Activated T-cell treated with anti-CD3 and anti-CD28 coated beads, Interleukin-2, amount 50 U/mL, for 48 hours (primary cell): ENCODE results near the gene RBM33.

Source experiments
- DNase-seq, 2 experiments: peaks; one replicate each; pipeline ENCODE4 v3.0.0-alpha.2; 2020

RBM33 gene

DNA sequence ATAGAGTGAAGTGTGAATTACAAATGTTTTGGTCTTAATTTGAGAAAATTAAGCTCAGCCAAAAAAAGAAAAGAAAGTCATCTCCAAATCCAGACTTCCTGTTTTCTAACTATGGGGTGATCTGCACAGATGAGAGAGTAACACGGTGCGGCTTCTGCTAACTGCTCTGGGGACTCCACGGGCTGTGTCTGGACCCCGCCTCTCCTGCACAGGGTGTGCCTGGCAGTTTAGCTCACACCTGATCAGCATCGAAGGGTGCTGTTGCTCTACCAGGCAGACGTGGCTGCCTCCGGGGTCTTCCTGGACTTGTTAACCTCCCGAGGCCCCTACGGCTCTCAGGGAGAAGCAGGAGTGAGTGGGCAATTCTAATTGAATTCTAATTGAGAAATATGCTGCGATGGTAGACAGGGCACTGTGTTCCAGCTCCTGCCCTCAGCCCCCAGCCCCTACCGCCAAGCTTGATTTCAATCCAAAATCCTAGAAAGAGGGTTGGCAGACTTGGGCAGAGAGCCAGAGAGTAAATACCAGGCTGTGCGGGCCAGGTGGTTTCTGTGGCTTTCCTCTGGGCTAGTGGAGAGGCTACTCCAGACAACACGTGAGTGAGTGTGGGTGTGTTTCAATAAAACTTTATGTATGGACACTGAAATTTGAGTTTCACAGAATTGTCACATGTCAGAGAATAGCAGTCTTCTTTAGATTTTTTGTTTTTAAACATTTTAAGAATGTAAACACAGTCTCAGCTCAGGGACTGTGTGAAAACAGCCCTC is 154.4 kb downstream of the RBM33 start:
- no peak for DNase-seq

DNA sequence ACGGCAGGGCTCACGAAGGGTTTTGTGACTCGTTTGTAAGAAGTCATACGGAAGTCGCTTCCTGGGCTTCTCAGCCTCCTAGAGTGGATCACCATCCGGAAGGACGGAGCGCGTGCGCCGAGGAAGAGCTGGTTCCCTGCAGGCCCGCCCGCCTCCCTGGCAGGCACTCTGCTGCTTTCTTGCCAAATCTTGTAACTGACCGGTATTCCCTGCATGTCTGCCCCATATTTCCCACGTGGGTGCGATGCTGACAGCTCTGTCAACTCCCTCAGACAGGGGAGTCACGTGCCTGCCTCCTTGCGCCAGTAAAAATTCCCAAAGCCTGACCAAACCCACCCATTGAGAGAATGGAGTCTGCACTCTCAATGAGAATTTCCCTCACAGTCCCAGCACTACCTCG is 155.1 kb downstream of the RBM33 start:
- no peak for DNase-seq

DNA sequence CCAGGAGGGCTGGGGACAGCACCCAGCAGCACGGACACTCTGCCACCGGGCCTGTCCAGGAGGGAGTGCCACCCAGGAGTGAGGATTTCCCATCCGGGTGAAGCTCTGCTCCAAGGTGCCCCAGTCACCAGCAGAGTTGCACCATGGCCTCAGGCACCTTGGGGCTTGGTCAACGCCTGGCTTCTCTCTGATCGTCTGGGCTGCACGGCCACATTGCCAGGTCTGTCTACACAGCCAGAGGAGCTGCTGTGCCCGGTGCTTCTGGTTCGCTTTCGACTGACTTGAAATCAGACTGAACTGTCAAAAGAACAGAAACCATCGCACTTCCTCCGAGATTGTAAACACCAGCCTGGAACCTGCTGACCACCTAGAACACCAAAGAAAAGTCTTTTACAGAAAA is 155.8 kb downstream of the RBM33 start:
- DNase-seq: no peak

DNA sequence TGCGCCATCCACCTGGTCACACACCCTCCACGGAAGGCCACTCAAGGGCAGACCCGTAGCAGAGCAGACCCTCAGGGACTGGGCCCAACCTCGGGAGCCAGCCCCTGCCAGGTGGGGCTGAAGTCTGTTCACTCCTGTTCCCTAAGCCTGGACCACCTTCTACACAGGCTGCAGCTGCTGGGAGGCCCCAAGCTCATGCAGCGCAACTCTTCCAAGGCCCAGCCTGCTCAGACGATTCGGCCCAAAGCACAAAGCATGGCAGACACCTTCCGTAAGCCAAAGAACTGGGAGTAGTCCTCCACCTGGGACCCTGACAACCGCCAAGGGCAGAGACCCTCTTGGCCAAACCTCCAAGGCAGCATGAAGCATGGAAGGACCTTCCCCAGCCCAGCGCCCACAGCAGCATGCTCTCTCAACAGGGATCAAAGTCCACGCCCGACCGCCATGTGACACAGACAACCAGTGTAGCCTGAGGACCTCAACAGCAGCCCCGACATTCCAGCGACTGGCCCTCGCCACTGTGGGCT is 156.3 kb downstream of the RBM33 start:
- no peak for DNase-seq

DNA sequence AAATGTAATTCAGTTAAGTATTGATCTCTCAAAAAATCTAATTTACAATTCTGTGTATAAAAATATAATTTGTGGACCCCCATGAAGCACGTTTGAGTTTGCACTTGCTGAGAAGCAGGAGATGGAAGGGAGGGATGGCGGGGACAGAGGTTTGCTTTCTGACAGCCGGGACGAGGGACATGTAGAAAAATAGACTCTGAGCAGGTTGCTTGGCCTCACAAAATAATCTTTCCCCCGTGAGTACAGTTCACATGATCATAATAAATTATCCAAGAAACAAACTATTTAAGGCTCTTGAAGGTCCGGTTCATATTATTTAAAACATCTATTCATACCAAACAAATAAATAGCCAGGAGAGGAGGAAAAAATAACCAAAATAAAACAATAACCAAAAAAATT is 157.8 kb downstream of the RBM33 start:
- DNase-seq: no peak

DNA sequence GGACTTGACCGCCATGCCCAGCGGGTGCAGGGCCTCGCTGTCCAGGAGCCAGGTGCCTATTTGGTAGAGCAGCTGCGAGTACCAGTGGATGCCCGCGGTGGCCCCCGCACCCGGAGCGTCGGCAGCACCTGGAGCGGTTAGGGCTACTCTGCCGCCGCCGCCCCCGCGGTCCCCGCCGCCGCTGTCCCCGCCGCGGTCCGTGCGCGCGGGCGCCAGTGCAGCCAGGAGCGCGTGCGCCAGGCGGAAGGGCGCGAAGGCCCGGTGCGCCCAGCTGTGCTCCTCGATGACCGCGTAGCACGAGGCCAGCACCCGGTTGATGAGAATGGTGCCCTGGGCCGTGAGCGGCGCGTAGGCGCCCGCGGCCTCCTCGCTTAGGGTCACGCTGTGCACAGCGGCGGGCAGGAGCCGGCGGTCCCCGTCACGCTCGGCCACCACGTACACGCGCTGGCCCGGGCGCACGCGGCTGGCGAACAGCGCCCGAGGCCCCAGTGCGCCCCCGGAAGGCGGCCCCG is 158.5 kb downstream of the RBM33 start:
- DNase-seq: peak in 1 of 2 experiments; percentile 34

DNA sequence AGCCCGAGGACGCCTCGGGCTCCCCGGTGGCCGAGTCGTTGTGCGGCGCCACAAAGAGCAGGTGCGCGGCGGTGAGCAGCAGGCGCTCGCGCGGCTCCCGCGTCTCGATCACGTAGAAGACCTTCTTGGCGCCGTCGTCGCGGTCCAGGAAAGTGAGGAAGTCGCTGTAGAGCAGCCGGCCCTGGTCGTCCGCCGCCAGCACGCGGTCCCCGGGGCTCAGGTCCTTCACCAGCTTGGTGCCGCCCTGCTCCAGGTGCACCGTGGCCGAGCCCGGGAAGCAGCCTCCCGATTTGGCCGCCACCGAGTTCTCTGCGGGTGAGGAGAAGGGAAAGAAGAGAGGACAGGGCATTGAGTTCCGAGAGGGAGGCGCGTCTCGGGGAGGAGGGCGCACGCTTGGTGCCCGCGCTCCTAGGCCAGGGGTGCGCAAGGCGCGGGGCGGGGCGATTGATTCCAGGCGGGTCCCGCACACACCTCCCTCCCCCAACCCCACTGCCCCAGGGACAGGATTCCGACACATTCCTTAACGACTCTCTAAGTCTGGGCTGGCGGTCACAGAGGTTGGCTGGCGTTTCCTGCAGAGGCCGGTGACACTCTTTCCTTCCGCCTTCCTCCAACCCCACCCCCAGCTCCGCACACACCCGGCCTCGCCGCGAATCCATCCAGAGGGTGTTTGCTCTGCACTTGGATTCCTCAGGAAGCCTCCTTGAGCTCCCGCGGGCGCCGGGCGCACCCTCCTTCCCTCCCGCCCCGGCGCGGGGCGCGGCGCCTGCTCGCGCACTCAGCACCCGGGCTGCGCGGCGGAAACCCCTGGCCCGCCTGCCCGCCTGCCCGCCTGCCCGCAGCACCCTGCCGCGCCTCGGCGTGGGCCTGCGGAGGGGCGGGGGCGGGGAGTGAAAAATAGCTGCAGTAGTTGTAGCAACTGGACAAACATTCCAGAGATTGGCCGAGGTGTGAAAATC is 159.2 kb downstream of the RBM33 start:
- peak; percentile 46 to 54 for DNase-seq

DNA sequence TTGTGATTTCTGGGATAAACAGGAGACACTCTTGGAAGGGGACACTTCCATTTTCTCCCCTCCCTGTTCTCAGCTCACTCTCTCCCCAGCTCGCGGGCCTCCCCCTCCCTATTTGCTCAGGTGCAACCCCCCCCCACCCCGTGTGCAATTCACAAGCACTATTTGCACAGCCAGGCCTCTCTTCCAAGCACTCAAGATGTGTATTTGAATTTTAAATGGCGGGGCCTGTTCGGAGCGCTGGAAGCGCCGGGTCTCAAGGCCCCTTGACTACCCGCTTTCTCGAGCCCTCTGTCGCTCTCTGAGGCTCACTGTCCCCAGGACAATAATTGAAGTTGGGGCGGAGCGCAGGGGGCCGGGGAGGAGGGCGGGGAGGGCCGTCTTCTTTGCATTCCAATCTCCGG is 160.0 kb downstream of the RBM33 start:
- DNase-seq: no peak

DNA sequence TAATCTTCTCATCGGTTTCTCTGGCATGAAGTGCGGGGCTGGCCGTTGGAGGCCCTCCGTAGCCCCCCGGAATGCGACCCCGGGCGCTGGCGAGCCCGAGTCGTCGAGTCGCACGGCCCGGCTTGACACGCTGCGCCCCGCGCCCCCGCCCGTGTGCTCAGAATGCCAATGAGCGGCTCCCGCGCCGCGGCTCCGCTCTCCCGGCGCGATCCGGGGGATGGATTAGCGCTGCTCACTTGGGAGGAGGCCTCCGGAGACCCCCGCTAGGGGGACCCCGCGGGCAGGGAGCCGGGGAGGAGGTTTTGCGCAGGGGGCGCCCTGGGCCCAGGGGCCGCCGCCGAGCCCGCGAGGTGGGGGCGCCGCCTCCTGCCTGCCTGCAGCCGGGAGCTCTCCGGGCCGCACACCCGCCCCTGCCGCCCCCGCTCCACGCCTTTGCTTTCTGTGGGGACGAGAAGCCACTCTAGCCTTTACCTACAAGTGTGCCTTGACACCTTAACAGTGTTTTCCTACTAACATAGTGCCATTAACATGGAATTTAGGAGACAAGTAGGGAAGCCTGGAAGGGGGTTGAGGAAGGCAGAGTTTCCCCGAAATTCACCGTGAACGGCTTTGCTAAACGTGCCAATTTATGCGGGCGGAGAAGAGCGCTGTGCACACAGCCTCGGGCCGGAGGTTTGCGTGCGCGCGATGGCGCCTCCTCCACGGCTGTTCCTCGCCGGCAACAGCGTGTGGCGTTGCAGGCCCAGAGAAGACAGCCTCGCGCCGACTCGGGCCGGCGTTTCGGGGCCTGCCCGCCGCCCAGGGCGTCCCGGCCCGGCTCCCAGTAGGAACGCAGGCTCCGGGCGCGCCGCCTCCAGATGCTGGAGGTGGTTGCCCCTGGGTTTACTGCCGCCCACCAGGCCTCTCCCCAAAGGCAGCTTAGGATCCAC is 160.7 kb downstream of the RBM33 start:
- peak; percentile 74 to 79 for DNase-seq

DNA sequence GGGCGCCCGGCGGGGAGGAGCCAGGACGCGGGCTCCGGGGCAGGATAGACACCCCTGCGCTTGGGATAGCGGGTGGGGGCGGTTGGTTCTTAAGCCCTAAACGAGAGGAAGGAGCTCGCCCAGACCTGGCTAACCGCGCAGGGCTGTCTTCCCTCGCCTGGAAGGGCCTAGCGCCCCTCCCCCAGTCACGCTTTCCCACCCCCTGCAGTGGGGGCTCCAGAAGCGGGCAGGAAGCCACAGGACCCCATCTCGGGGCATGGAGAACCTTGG is 161.3 kb downstream of the RBM33 start:
- no peak for DNase-seq

DNA sequence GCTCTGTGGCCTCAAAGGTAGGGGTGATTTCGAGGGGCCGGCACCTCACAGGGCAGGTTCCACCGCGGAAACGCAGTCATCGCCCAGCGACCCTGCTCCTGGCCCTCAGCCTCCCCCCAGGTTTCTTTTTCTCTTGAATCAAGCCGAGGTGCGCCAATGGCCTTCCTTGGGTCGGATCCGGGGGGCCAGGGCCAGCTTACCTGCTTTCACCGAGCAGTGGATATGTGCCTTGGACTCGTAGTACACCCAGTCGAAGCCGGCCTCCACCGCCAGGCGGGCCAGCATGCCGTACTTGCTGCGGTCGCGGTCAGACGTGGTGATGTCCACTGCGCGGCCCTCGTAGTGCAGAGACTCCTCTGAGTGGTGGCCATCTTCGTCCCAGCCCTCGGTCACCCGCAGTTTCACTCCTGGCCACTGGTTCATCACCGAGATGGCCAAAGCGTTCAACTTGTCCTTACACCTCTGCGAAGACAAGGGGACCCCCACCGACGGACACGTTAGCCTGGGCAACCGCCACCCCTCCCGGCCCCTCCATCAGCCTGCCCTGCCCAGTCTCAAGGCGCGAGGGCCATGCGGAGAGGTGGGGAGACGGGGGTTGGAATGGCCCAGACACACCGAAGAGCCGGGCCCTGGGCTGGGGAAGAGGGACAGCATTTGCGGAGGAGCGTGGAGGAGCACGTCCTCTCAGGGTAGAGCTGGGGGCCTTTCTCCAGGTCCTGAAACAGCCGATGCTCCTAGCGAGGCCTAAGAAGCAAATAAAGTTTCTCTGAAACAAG is 161.8 kb downstream of the RBM33 start:
- DNase-seq: no peak

DNA sequence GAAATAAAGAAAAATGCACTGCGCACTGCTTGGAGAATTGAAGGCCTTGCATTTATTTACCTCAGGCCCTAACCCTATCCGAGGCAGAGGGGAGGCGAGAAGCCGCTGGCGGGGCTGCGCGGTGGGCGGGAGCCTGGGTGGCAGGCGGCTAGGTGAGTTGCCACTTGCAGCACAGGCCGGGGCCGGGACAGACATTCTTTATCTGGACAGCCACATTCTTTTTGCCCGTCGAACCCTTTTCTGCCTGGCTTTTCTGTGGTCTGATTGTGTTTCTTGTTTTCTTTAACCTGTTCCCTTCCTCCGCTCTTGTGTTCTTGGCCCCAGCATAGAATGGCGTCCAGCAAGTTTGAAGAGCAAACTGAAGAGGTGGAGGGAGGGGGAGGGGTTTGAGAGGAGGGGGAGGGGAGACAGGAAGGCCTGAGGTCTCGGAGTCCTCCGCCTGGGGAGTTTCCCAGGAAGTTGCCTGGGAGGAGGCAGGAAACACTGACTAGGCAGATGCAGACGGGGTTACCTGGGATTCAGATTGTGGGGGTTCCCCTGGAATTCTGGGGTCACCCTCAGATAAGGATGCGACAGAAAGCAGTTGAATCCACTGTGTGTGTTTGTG is 162.7 kb downstream of the RBM33 start:
- no peak for DNase-seq

DNA sequence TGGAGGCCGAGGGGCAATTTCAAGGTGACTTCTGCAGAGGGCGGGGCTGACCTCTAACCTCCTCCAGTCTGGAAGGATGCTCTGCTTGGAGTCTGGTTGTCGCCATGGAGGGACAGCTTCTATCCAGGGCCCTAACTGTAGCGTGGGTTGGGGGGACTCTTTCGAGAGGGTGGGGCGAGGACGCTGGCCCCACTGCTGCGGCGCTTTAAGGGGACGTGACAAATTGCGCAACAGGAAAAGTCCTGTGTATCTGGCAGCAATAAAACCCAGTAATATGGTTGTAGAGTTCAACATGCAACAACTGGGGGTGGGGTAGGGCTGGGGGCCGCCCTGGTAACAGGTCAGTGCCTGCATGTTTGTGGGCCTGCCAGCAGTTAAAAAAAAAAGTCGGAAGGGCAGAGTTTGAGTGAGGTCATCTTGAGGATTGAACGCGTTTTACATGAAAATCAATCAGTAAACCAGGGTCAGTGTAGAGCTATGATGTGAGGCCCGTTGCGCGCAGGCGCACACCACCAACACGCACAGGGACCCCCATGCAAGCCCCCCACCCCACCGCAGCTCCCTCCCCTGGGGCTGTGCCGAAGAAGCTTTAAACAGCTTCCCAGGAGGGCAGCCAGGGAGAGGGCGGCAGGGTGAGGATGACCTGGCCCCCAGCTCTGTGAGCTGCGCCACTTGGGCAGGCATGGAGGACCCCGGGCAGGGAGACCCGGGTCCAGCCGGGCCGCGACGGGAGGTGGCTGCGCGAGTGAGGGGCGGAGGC is 163.5 kb downstream of the RBM33 start:
- DNase-seq: no peak

DNA sequence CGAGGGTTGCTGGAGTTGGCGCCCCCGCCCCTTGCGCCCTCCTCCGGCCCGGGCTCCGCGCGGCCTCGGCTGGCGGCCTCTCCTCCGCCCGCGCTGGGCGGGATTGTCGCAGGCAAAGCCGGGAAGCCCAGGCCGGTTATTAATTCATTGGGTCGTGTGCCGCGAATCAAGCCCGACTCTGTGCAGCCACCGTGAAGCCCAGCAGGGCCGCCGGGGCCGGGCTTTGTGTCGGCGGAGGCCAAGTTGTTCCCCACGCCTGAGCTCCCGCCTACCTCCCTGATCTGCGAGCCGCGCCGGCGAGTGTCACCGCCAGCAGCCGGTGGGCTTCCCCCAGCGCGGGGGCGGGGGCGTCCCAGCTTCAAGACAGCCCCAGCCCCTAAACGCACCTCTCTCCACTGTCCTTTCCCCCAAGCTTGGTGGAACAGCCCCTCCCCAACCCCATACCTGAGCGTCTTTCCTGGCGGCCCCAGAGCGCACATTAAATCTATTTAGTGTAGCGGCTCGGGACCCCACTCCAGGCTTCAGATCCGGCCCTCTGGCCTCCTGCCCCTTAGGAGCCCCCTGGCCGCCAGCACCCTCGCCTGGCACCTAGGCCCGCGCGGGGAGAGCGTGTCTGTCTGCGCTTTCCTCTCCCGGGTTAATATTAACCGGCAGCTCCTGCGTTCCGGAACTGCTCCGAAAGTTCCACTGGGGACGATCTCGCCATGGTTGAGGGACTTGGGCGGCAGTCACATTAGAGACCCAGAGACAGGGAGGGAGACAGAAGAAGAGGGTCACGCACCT is 164.3 kb downstream of the RBM33 start:
- DNase-seq: no peak

DNA sequence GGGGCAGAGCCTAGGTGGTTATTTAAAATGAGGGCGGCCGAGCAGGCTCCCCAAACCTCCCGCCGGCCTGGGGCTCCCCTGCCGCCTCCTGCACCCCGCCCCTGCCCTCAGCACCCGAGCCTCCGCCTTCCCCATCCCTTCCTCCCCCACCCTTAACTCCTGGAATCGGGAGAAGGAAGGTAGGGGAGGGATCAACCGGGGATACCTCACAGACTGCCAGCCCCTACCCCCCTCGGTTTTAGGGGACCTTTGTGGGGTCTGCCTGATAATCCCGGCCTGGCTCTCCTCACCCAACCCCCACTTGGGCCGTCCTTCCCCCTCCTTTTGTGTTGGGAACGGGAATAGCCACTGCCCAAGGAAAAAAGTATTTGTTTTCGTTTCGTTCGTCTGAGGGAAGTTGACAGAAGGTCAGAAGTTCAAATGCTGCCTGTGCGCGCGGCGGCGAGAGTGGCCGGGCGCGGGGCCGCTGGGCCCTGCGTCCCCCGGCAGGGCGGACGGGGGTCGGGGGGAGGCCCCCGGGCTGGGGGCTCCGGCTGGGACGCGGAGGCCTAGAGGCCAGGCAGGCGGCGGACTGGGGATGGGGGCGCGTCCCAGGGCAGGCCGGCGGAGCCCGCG is 165.0 kb downstream of the RBM33 start:
- no peak for DNase-seq

DNA sequence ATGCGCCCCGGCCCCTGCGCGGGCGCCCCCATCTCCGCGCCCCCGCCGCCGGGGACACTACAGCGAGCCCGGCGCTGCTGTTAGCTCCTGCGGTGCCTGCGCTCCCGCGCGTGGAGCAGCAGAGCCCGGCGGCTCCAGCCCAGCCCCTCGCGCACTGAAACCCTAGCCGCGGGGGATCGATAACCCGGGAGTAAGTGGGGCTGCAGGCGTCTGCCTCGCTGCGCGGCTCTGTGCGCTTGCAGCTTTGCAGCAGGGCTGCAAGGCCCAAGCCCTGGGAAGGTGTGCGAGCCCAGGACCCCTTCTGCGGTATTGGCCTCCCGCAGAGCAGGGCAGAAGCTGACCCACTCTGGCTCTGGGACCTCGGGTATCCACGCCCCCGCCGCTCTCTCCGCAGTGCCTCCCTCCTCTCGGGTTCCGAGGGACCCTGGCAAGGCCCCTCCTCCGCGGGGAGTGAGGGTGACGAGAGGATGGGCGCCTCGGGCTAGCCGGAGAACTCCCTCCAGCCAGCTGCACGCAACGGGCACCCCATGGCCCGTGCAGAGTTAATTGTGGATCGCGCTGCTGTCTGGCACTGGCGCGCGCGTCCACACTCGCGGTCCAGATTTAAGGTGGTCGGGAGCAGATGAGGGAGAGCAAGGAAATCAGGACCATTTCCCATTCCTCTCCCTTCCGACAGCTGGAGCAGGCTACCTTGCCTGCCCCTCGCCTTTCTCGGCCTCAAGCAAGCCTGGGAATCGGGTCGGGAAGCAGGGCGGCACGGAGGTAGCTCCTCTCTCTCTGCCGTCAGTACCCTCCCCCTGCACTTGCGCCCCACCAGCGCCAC is 165.7 kb downstream of the RBM33 start:
- no peak for DNase-seq

DNA sequence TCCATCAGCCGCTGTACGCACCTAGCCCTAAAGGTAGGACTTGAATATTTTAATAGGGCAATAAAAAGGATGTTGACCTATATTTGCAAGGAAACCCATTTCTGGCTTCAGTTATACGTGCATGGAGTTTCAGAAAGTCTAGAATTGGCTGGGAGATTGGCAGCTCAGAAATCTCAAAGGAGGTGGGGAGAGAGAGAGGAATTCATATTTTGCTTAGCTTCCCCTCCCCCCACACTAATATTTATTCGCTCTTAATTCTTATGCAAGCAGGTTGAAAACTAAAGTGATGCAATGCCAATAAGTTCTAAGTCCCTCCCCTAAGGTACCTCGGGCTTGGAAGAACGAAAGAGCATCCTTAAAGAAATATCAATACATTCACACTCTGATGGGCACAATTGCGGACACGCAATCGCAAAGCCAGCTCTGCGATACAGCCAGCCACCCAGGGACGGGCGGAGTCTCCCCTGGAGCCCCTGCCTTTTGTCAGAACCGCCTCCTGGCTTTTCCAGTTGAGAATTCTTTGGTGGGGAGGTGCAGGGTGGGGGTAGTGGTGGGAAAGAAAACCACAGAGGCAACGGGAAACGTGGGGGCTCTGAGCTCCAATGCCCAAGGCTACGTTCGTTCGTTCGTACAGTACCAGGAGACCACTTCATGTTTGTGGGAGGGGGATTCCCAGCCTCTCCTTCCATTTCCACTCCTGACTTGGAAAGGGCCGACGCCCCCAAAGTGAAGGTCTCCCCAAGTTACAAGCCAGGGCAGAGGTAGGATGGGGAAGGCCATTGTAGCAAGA is 166.5 kb downstream of the RBM33 start:
- DNase-seq: no peak

DNA sequence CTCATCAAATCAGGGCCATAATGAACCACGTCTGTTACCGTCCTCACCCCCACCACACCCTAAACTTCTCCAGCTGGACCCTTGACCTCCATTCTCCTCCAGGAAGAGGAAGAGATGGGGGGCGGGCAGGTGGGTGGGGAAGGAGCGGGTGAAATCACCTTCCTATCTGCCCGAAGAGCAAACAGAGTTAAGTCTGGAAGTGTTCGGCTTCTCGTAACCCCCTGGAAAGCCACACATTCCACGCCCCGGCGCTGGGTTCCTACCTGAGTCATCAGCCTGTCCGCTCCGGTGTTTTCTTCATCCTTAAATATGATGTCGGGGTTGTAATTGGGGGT is 167.1 kb downstream of the RBM33 start:
- DNase-seq: no peak
